Trophoblast cell (in vitro differentiated cells and primary cell): Measurements from ENCODE around the gene C1QBP.

Experiments
- DNase-seq, 2 donors: peaks; one replicate each; pipeline ENCODE4 v3.0.0-alpha.2; 2016
- H2AFZ ChIP-seq: 2 replicates; pipeline ENCODE4 v1.6.1; 2013; ENCODE audit warnings: low read length, moderate library complexity, mild to moderate bottlenecking; ENCODE audit not compliant: insufficient read depth, poor library complexity
- H2AK5ac ChIP-seq: 2 replicates; pipeline ENCODE4 v1.6.1; 2013; ENCODE audit warnings: mild to moderate bottlenecking, low read length
- H2BK120ac ChIP-seq: 2 replicates; pipeline ENCODE4 v1.6.1; 2013; ENCODE audit warnings: low read length, mild to moderate bottlenecking, moderate library complexity; ENCODE audit not compliant: insufficient read depth, poor library complexity
- H2BK12ac ChIP-seq: 2 replicates; pipeline ENCODE4 v1.6.1; 2013; ENCODE audit warnings: mild to moderate bottlenecking, low read length, moderate library complexity
- H2BK5ac ChIP-seq: 2 replicates; pipeline ENCODE4 v1.6.1; 2013; ENCODE audit warnings: low read length, low read depth, moderate library complexity, mild to moderate bottlenecking; ENCODE audit not compliant: poor library complexity
- H3K14ac ChIP-seq: 2 replicates; pipeline ENCODE4 v1.6.1; 2013; ENCODE audit warnings: mild to moderate bottlenecking, low read length
- H3K18ac ChIP-seq: 2 replicates; pipeline ENCODE4 v1.6.1; 2013; ENCODE audit warnings: mild to moderate bottlenecking, low read length
- H3K23ac ChIP-seq: 2 replicates; pipeline ENCODE4 v1.6.1; 2013; ENCODE audit warnings: low read length
- H3K27ac ChIP-seq: 2 replicates; pipeline ENCODE4 v1.5.1; 2013; ENCODE audit warnings: low read depth, mild to moderate bottlenecking, inconsistent platforms, low read length, moderate library complexity
- H3K27me3 ChIP-seq: 2 replicates; pipeline ENCODE4 v1.6.1; 2013; ENCODE audit warnings: inconsistent platforms, mild to moderate bottlenecking, low read length, moderate library complexity; ENCODE audit not compliant: insufficient read depth
- H3K36me3 ChIP-seq, 2 experiments: 1 replicate in 1 of 2; 2 replicates in 1 of 2; pipeline ENCODE4 v1.6.1; 2013; ENCODE audit warnings: low read length in 2 of 2, mild to moderate bottlenecking in 2 of 2, moderate library complexity in 1 of 2; ENCODE audit not compliant: insufficient read depth in 2 of 2, control insufficient read depth in 1 of 2
- H3K4ac ChIP-seq: 2 replicates; pipeline ENCODE4 v1.6.1; 2013; ENCODE audit warnings: low read depth, mild to moderate bottlenecking, low read length, moderate library complexity
- H3K4me1 ChIP-seq, 2 experiments: 1 replicate in 1 of 2; 2 replicates in 1 of 2; pipeline ENCODE4 v1.6.1; 2013; ENCODE audit warnings: low read length in 2 of 2, mild to moderate bottlenecking in 2 of 2, moderate library complexity in 1 of 2; ENCODE audit not compliant: insufficient read depth in 2 of 2, control insufficient read depth in 1 of 2
- H3K4me2 ChIP-seq: 2 replicates; pipeline ENCODE4 v1.6.1; 2013; ENCODE audit warnings: inconsistent platforms, mild to moderate bottlenecking, low read length, moderate library complexity
- H3K4me3 ChIP-seq: 2 replicates; pipeline ENCODE4 v1.5.1; 2013; ENCODE audit warnings: mild to moderate bottlenecking, low read depth, low read length, inconsistent platforms
- H3K79me1 ChIP-seq: one replicate; pipeline ENCODE4 v1.6.1; 2013; ENCODE audit warnings: low read length
- H3K79me2 ChIP-seq: 2 replicates; pipeline ENCODE4 v1.6.1; 2013; ENCODE audit warnings: low read length, mild to moderate bottlenecking; ENCODE audit not compliant: control insufficient read depth, insufficient read depth, poor library complexity
- H3K9ac ChIP-seq: 2 replicates; pipeline ENCODE4 v1.6.1; 2013; ENCODE audit warnings: mild to moderate bottlenecking, low read length
- H3K9me3 ChIP-seq: 2 replicates; pipeline ENCODE4 v1.6.1; 2013; ENCODE audit warnings: low read depth, mild to moderate bottlenecking, control low read depth, inconsistent platforms, low read length; ENCODE audit not compliant: insufficient read depth
- H4K12ac ChIP-seq: 2 replicates; pipeline ENCODE4 v1.6.1; 2013; ENCODE audit warnings: low read depth, mild to moderate bottlenecking, low read length, moderate library complexity
- H4K8ac ChIP-seq: 2 replicates; pipeline ENCODE4 v1.6.1; 2013; ENCODE audit warnings: low read depth, mild to moderate bottlenecking, low read length, moderate library complexity
- H4K91ac ChIP-seq: one replicate; pipeline ENCODE4 v1.6.1; 2013; ENCODE audit warnings: low read depth, mild to moderate bottlenecking, low read length, moderate library complexity
- WGBS: extraction: QIAGEN DNeasy Blood & Tissue Kit; methylation state at CpG from one replicate; pipeline ENCODE4 v1.1.7; 2013; ENCODE audit warnings: missing lambda C conversion rate; ENCODE audit not compliant: insufficient read length, insufficient coverage; ENCODE audit errors: extremely low coverage; 5-methylcytosine and 5-hydroxymethylcytosine counted together

Gene C1QBP

GRCh38 chr17:5399767-5400166, 39.2 kb downstream of the C1QBP start:
- H3K9ac ChIP-seq, result no peak overlapping the region
- H3K79me2 ChIP-seq, result no peaks in the 10 kb centered on the region
- no peaks in the 10 kb centered on the region for H3K79me1 ChIP-seq
- no peak overlapping the region for H4K12ac ChIP-seq
- no peaks in the 10 kb centered on the region for H3K9me3 ChIP-seq
- H3K27me3 ChIP-seq, result no peaks in the 10 kb centered on the region
- no peak overlapping the region for H4K8ac ChIP-seq
- no peak overlapping the region for H4K91ac ChIP-seq
- H3K36me3 ChIP-seq, result peaks cover 36 to 38% of the 10 kb centered on the region in 2 experiments
- no peak overlapping the region for H3K23ac ChIP-seq
- no peak overlapping the region for H2BK12ac ChIP-seq
- no peaks in the 10 kb centered on the region for H3K4me1 ChIP-seq
- no peak overlapping the region for H3K4ac ChIP-seq
- H3K14ac ChIP-seq, result no peak overlapping the region
- no peak overlapping the region for H3K27ac ChIP-seq
- H2AK5ac ChIP-seq, result no peak overlapping the region
- WGBS, result no CpG with 5 or more reads among the region's 6 CpGs
- no peak overlapping the region for H3K4me2 ChIP-seq
- H3K4me3 ChIP-seq, result no peak overlapping the region
- no peak overlapping the region for H3K18ac ChIP-seq
- H2BK5ac ChIP-seq, result no peak overlapping the region
- no peak overlapping the region for H2BK120ac ChIP-seq
- H2AFZ ChIP-seq, result no peak overlapping the region
- no peak for DNase-seq

GRCh38 chr17:5396612-5397011, 42.3 kb downstream of the C1QBP start:
- H3K4me1 ChIP-seq, result no peaks in the 10 kb centered on the region
- no peak overlapping the region for H2BK120ac ChIP-seq
- H3K23ac ChIP-seq, result no peak overlapping the region
- H3K27me3 ChIP-seq, result no peaks in the 10 kb centered on the region
- H2BK5ac ChIP-seq, result no peak overlapping the region
- no peak overlapping the region for H4K12ac ChIP-seq
- no peaks in the 10 kb centered on the region for H3K9me3 ChIP-seq
- no peak overlapping the region for H3K27ac ChIP-seq
- no peaks in the 10 kb centered on the region for H3K79me1 ChIP-seq
- no peak overlapping the region for H2BK12ac ChIP-seq
- no peak overlapping the region for H3K18ac ChIP-seq
- H3K14ac ChIP-seq, result no peak overlapping the region
- no peak overlapping the region for H3K4ac ChIP-seq
- H3K36me3 ChIP-seq, result peaks cover 40 to 42% of the 10 kb centered on the region in 2 experiments
- DNase-seq, result no peak
- H2AK5ac ChIP-seq, result no peak overlapping the region
- H3K4me2 ChIP-seq, result no peak overlapping the region
- no CpG with 5 or more reads among the region's 2 CpGs for WGBS
- H3K79me2 ChIP-seq, result no peaks in the 10 kb centered on the region
- no peak overlapping the region for H2AFZ ChIP-seq
- H4K91ac ChIP-seq, result no peak overlapping the region
- H3K9ac ChIP-seq, result no peak overlapping the region
- no peak overlapping the region for H3K4me3 ChIP-seq
- no peak overlapping the region for H4K8ac ChIP-seq

GRCh38 chr17:5391678-5392077, 47.3 kb downstream of the C1QBP start:
- Histone ChIP-seq H2BK12ac (no peak overlapping the region), H3K18ac (no peak overlapping the region), H3K4ac (no peak overlapping the region), H3K27ac (no peak overlapping the region), H3K23ac (no peak overlapping the region), H3K14ac (no peak overlapping the region), H4K8ac (no peak overlapping the region), H2BK5ac (no peak overlapping the region), H3K36me3 (peaks cover 32 to 57% of the 10 kb centered on the region in 2 experiments), H4K12ac (no peak overlapping the region), H3K4me2 (no peak overlapping the region), H3K79me1 (no peaks in the 10 kb centered on the region), H3K9ac (no peak overlapping the region), H3K9me3 (no peaks in the 10 kb centered on the region), H2AK5ac (no peak overlapping the region), H3K4me1 (no peaks in the 10 kb centered on the region), H3K4me3 (no peak overlapping the region), H3K79me2 (no peaks in the 10 kb centered on the region), H2BK120ac (no peak overlapping the region), H2AFZ (no peak overlapping the region), H3K27me3 (no peaks in the 10 kb centered on the region), H4K91ac (no peak overlapping the region)
- WGBS, result no CpG with 5 or more reads among the region's 5 CpGs
- no peak for DNase-seq
